ENCODE data around the gene RXFP4. TPM values are rescaled to one million over a fixed set of nuclear protein-coding genes. Genes with fewer than 3 reads are reported as not detected.
"Not testable (repeated sequence)": the region's sequence is repeated elsewhere in the genome, so short reads cannot be mapped to it uniquely, and the experiment has no call there.

RXFP4 gene
- total RNA-seq, 2 experiments from 2014 or later = 0.34 TPM; not detected in 1

DNA sequence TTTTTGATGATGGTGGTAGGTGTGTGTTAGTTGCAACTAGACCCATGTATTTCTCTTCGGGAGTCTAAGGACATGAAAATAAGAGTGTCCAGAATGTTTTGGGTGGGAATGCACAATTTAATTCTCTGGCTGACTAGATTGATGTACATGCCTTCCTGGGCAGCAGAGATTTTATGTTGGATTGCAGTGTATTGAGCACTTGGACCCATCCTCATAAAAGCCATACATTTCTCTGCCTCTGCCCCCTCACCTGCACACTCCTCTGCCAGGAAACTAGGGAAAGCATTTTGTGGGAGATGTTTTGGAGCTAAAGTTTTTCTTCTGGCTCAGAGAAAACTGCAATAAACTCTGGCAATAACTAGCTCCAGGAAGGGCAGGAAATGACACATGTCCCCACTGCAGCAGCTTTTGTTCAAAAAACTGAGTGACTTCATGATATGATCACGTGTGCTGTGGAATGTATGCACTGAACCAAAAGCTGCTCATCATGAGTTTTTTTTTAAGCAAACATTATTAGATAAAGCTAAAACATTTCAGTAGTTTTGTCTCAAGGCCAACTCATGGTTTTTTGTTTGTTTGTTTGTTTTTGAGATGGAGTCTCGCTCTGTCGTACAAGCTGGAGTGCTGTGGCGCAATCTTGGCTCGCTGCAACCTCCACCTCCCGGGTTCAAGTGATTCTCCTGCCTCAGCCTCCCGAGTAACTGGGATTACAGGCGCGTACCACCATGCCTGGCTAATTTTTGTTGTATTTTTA, 47.9 kb upstream of the RXFP4 start:
- intact Hi-C loops (cut with micrococcal nuclease; ENCODE audit: unreplicated experiment) = no loop called here
- no peak overlapping the region for H3K4me3 ChIP-seq (ENCODE audit: low read depth, low read length, poor library complexity, severe bottlenecking)
- BruUV-seq (replicated peaks) = TSS peak; percentile 17
- ChIA-PET POLR2A (interaction anchor here (0.9 to 3.8 kb wide), 3 partner anchors 10 to 29 kb away, joined by 3 to 17 read pairs (median 3); no protein-coding TSS in a partner anchor), CTCF (ENCODE audit: unreplicated experiment) (no interaction called here)
- H2AFZ ChIP-seq (ENCODE audit: low read length) = no peak overlapping the region
- H3K36me3 ChIP-seq (ENCODE audit: insufficient read depth, low read length) = peaks cover 45% of the 10 kb centered on the region
- no peaks in the 10 kb centered on the region; the same call in 1 of the 2 replicates for H3K79me2 ChIP-seq (ENCODE audit: insufficient read depth, low read depth, low read length)
- no peaks in the 10 kb centered on the region for H3K9me3 ChIP-seq (ENCODE audit: low read length)
- DNase-seq (ENCODE audit: low spot score) = peak; percentile 33
- peak overlapping the region; percentile 19; the same call in 1 of the 2 replicates for H3K4me2 ChIP-seq (ENCODE audit: low read length)
- H3K27ac ChIP-seq (ENCODE audit: low read depth, low read length, poor library complexity, severe bottlenecking) = peak overlapping the region; percentile 41
- peaks cover 28% of the 10 kb centered on the region for H3K4me1 ChIP-seq (ENCODE audit: insufficient read depth, low read length, poor library complexity, severe bottlenecking)
- H4K20me1 ChIP-seq (ENCODE audit: insufficient read depth, low read length) = no peaks in the 10 kb centered on the region
- no peak for TF ChIP-seq EZH2phosphoT487 (IDR thresholded peaks at IDR 0.05; ENCODE audit: borderline replicate concordance, low read depth, low read length)
- TF ChIP-seq, protein P1, sequence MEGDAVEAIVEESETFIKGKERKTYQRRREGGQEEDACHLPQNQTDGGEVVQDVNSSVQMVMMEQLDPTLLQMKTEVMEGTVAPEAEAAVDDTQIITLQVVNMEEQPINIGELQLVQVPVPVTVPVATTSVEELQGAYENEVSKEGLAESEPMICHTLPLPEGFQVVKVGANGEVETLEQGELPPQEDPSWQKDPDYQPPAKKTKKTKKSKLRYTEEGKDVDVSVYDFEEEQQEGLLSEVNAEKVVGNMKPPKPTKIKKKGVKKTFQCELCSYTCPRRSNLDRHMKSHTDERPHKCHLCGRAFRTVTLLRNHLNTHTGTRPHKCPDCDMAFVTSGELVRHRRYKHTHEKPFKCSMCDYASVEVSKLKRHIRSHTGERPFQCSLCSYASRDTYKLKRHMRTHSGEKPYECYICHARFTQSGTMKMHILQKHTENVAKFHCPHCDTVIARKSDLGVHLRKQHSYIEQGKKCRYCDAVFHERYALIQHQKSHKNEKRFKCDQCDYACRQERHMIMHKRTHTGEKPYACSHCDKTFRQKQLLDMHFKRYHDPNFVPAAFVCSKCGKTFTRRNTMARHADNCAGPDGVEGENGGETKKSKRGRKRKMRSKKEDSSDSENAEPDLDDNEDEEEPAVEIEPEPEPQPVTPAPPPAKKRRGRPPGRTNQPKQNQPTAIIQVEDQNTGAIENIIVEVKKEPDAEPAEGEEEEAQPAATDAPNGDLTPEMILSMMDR (conservative IDR thresholded peaks at IDR 0.05; ENCODE audit: low read length) = no peak
- no peaks in the 10 kb centered on the region for H3K9me2 ChIP-seq (ENCODE audit: insufficient read depth, low read length)

DNA sequence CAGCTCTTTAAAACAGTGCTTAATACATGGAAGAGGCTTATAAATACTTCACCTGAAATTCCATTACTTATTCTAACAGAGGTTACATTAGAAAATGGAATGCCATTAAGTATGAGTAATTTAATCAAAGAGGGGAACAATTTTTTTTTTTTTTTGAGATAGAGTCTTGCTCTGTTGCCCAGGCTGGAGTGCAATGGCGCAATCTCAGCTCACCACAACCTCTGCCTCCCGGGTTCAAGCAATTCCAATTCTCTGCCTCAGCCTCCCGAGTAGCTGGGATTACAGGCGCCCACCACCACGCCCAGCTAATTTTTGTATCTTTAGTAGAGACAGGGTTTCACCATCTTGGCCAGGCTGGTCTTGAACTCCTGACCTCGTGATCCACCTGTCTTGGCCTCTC, 45.8 kb upstream of the RXFP4 start:
- intact Hi-C loops (cut with micrococcal nuclease; ENCODE audit: unreplicated experiment); BruUV-seq (replicated peaks); H2AFZ ChIP-seq (ENCODE audit: low read length); H3K79me2 ChIP-seq (ENCODE audit: insufficient read depth, low read depth, low read length); DNase-seq (ENCODE audit: low spot score); H4K20me1 ChIP-seq (ENCODE audit: insufficient read depth, low read length); H3K9me2 ChIP-seq (ENCODE audit: insufficient read depth, low read length); H3K27ac ChIP-seq (ENCODE audit: low read depth, low read length, poor library complexity, severe bottlenecking); H3K4me2 ChIP-seq (ENCODE audit: low read length); H3K9me3 ChIP-seq (ENCODE audit: low read length); CTCF ChIA-PET (ENCODE audit: unreplicated experiment); H3K4me3 ChIP-seq (ENCODE audit: low read depth, low read length, poor library complexity, severe bottlenecking): not testable (repeated sequence)
- POLR2A ChIA-PET = interaction anchor here (0.9 to 3.8 kb wide), 2 partner anchors 12 to 36 kb away, joined by 5 to 17 read pairs; partner anchors contain the start of gene SYT11
- Histone ChIP-seq H3K4me1 (ENCODE audit: insufficient read depth, low read length, poor library complexity, severe bottlenecking) (peaks cover 27% of the 10 kb centered on the region), H3K36me3 (ENCODE audit: insufficient read depth, low read length) (peaks cover 61% of the 10 kb centered on the region)

DNA sequence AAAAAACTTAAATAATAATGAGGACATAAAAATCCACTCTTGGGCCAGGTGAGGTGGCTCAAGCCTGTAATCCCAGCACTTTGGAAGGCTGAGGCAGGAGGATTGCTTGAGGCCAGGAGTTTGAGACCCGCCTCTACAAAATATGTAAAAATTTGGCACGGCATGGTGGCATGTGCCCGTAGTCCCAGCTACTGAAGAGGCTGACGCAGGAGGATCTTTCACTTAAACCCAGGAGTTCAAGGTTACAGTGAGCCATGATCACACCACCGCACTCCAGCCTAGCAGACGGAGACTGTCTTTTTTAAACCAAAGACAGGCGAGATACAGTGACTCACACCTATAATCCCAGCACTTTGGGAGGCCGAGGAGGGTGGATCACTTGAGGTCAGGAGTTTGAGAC, 45.0 kb upstream of the RXFP4 start:
- Histone ChIP-seq H3K36me3 (ENCODE audit: insufficient read depth, low read length) (peaks cover 69% of the 10 kb centered on the region), H3K4me1 (ENCODE audit: insufficient read depth, low read length, poor library complexity, severe bottlenecking) (peaks cover 27% of the 10 kb centered on the region)
- H3K27ac ChIP-seq (ENCODE audit: low read depth, low read length, poor library complexity, severe bottlenecking); intact Hi-C loops (cut with micrococcal nuclease; ENCODE audit: unreplicated experiment); H3K79me2 ChIP-seq (ENCODE audit: insufficient read depth, low read depth, low read length); H2AFZ ChIP-seq (ENCODE audit: low read length); H3K9me2 ChIP-seq (ENCODE audit: insufficient read depth, low read length); H3K4me3 ChIP-seq (ENCODE audit: low read depth, low read length, poor library complexity, severe bottlenecking); CTCF ChIA-PET (ENCODE audit: unreplicated experiment); POLR2A ChIA-PET; BruUV-seq (replicated peaks); DNase-seq (ENCODE audit: low spot score); H3K9me3 ChIP-seq (ENCODE audit: low read length); H4K20me1 ChIP-seq (ENCODE audit: insufficient read depth, low read length); H3K4me2 ChIP-seq (ENCODE audit: low read length): not testable (repeated sequence)

Data from OCI-LY7 (cell line).